Measurements from ENCODE around the gene DIPK2B. TPM values are rescaled to one million over a fixed set of nuclear protein-coding genes. Genes with fewer than 3 reads are reported as not detected.

DIPK2B gene
- total and polyA plus RNA-seq, 10 of the 15 experiments (the other 5 are each of a cell fraction or from before 2014, with no cell fraction given): not detected

DNA sequence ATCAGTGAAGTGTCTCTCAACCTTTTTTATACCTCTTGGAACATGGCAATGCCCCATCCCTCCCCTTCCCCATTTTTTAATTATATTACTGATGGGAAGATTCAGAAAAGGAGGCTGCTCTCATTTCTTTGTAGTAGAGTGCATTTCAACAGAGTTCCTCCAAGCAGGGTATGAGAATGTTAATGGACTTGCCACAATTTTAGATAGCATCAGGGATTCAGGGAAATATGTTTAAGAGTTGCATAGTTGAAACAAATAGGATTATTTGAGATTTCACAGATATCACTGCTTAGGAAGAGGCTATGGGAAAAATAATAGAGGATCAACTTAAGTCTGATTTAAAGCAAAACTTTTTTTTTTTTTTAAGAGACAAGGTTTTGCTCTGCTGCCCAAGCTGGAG, 46.2 kb downstream of the DIPK2B start (continued):
- TF ChIP-seq, protein P1, sequence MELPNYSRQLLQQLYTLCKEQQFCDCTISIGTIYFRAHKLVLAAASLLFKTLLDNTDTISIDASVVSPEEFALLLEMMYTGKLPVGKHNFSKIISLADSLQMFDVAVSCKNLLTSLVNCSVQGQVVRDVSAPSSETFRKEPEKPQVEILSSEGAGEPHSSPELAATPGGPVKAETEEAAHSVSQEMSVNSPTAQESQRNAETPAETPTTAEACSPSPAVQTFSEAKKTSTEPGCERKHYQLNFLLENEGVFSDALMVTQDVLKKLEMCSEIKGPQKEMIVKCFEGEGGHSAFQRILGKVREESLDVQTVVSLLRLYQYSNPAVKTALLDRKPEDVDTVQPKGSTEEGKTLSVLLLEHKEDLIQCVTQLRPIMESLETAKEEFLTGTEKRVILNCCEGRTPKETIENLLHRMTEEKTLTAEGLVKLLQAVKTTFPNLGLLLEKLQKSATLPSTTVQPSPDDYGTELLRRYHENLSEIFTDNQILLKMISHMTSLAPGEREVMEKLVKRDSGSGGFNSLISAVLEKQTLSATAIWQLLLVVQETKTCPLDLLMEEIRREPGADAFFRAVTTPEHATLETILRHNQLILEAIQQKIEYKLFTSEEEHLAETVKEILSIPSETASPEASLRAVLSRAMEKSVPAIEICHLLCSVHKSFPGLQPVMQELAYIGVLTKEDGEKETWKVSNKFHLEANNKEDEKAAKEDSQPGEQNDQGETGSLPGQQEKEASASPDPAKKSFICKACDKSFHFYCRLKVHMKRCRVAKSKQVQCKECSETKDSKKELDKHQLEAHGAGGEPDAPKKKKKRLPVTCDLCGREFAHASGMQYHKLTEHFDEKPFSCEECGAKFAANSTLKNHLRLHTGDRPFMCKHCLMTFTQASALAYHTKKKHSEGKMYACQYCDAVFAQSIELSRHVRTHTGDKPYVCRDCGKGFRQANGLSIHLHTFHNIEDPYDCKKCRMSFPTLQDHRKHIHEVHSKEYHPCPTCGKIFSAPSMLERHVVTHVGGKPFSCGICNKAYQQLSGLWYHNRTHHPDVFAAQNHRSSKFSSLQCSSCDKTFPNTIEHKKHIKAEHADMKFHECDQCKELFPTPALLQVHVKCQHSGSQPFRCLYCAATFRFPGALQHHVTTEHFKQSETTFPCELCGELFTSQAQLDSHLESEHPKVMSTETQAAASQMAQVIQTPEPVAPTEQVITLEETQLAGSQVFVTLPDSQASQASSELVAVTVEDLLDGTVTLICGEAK (IDR thresholded peaks at IDR 0.05; ENCODE audit: borderline replicate concordance): no peak

DNA sequence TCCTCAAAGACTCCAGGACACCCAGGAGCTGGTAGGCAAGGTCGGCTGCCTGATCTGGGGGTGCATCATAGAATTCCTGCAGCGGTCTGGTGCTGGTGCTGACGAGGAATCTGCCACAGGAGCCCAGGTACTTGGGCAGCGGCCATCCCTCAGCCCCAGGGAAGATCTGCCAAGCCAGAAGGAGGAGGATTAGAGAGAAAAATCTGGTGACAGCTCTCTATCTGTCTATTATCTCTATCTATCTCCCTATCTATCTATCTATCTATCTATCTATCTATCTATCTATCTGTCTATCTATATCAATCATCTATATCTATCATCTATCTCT, 46.7 kb downstream of the DIPK2B start:
- ChIA-PET RAD21 (ENCODE audit: unreplicated experiment) (no interaction called here), POLR2A (no interaction called here), SMC1A (ENCODE audit: uncharacterized antibody, unreplicated experiment) (no interaction called here), CTCF (no interaction called here)
- H3K9me3 ChIP-seq (replicated peaks; ENCODE audit: control insufficient read depth, insufficient read depth, low read length): no peaks in the 10 kb centered on the region
- TF ChIP-seq ZNF24 (IDR thresholded peaks at IDR 0.05): no peak
- TF ChIP-seq NFIC (IDR thresholded peaks at IDR 0.05; ENCODE audit: low read depth, low read length): no peak
- no peak for TF ChIP-seq ZSCAN29 (IDR thresholded peaks at IDR 0.05)
- no peak for TF ChIP-seq RFX5 (IDR thresholded peaks at IDR 0.05; ENCODE audit: low read depth, low read length)
- TF ChIP-seq E2F4 (IDR thresholded peaks at IDR 0.05; ENCODE audit: low read depth, low read length): no peak
- no peak for TF ChIP-seq IRF4 (IDR thresholded peaks at IDR 0.05; ENCODE audit: low read depth, low read length)
- TF ChIP-seq NR2F1 (conservative IDR thresholded peaks at IDR 0.05): no peak
- no peak for TF ChIP-seq KAT2A (conservative IDR thresholded peaks at IDR 0.05; ENCODE audit: control insufficient read depth, low read depth, low read length)
- 12% methylated on average over 4 of the region's 4 CpGs for WGBS (ENCODE audit: insufficient coverage, insufficient replicate concordance, low lambda C conversion rate, missing lambda C conversion rate)
- H2AFZ ChIP-seq (ENCODE audit: control insufficient read depth, low read depth, low read length): no peak overlapping the region
- BruUV-seq (replicated peaks): no TSS peak
- no peak overlapping the region for H3K4me3 ChIP-seq
- no peaks in the 10 kb centered on the region; a peak in 1 of 4 replicates for H3K27me3 ChIP-seq (replicated peaks in 1 of 2; ENCODE audit: control insufficient read depth in 2 of 2, insufficient read depth in 2 of 2, low read length in 1 of 2)
- H3K36me3 ChIP-seq (ENCODE audit: control insufficient read depth in 2 of 2, insufficient read depth in 2 of 2, low read length in 1 of 2): no peaks in the 10 kb centered on the region
- no peak overlapping the region for H3K27ac ChIP-seq (ENCODE audit: control insufficient read depth, insufficient read depth)
- ATAC-seq (no peak), DNase-seq (ENCODE audit: low read depth, low spot score) (no peak), FAIRE-seq (no peak)
- H3K9ac ChIP-seq (ENCODE audit: control insufficient read depth, insufficient read depth, low read length): no peak overlapping the region
- intact Hi-C loops (cut with micrococcal nuclease; ENCODE audit: unreplicated experiment): no loop called here
- no peak overlapping the region for H3K4me2 ChIP-seq (ENCODE audit: control insufficient read depth, insufficient read depth)
- H3K79me2 ChIP-seq (ENCODE audit: control insufficient read depth, insufficient read depth, low read length): no peaks in the 10 kb centered on the region
- no peaks in the 10 kb centered on the region for H3K4me1 ChIP-seq (ENCODE audit: control insufficient read depth, insufficient read depth, low read length)
- no peaks in the 10 kb centered on the region for H4K20me1 ChIP-seq (ENCODE audit: control insufficient read depth, insufficient read depth)
- in situ Hi-C loops (cut with MboI): no loop called here

Data from GM12878 (cell line).